Mucosa of descending colon (tissue), 3 donors: ENCODE data around the gene SPOP. TPM values are rescaled to one million over a fixed set of nuclear protein-coding genes. Genes with fewer than 3 reads are reported as not detected.

Experiments
- ATAC-seq: fragments of 200-7000 bp; cut with Tn5 transposase; one replicate; pipeline ENCODE4 v1.9.1; 2020; ENCODE audit warnings: mild to moderate bottlenecking, moderate library complexity
- DNase-seq, 3 donors: peaks; one replicate each; pipeline ENCODE4 v3.0.0-alpha.2; 2020
- H3K36me3 ChIP-seq: fragments of 200-600 bp; one replicate; pipeline ENCODE4 v1.8.0; 2021; ENCODE audit warnings: low read depth, mild to moderate bottlenecking
- H3K4me1 ChIP-seq: fragments of 200-600 bp; one replicate; pipeline ENCODE4 v1.8.0; 2021; ENCODE audit warnings: low read depth, mild to moderate bottlenecking
- H3K4me3 ChIP-seq: fragments of 200-600 bp; one replicate; pipeline ENCODE4 v1.8.0; 2021; ENCODE audit warnings: mild to moderate bottlenecking
- H3K9me3 ChIP-seq: fragments of 200-600 bp; one replicate; pipeline ENCODE4 v1.8.0; 2021; ENCODE audit warnings: mild to moderate bottlenecking
- intact Hi-C, 2 donors: fragments of 100-400 bp; cut with DNase I in 1 of 2; cut with micrococcal nuclease in 1 of 2; formaldehyde crosslinking; loops; one replicate each; pipeline versions ENCODE4 v1.11.0 to v1.11.1; 2022; cut with DNase I, micrococcal nuclease
- total RNA-seq, 3 donors: library from RNA; stranded (reverse); fragmentation: NEBNext Ultra II Directional in 2 of 3; extraction: Animal tissue kit (Norgen Biotek cat#: 25700) in 2 of 3; gene quantifications; one replicate each; pipeline versions ENCODE4 v1.2.1 to v1.2.4, GENCODE V29; 2021 to 2023
- TF ChIP-seq, protein P1 (sequence below): fragments of 200-600 bp; IDR thresholded peaks from one replicate; pipeline ENCODE4 v1.8.0; 2022; ENCODE audit warnings: antibody characterized with exemption, mild to moderate bottlenecking
- donor health status: DM: no; HTN: no; CAD: no; lungs with moderate emphysema.
- donor health status: DM: no; HTN: no; CAD: no.
- donor health status: DM: no; HTN: yes; CAD: no.

SPOP gene
- total RNA-seq, 3 donors from 2014 or later, result 47.6 to 213 (median 56.2) TPM

DNA sequence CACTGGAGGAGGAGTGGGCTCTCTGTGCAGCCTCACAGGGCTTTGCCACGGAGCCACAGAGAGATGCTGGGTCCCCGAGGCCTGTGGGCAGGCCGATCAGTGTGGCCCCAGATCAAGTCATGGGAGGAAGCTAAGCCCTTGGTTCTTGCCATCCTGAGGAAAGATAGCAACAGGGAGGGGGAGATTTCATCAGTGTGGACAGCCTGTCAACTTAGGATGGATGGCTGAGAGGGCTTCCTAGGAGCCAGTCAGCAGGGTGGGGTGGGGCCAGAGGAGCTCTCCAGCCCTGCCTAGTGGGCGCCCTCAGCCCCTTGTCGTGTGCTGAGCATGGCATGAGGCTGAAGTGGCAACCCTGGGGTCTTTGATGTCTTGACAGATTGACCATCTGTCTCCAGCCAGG, 98.4 kb downstream of the SPOP start:
- no peak for ATAC-seq
- no peak for DNase-seq
- Histone ChIP-seq H3K4me3 (no peak overlapping the region), H3K4me1 (peaks cover 18% of the 10 kb centered on the region), H3K9me3 (no peaks in the 10 kb centered on the region), H3K36me3 (no peaks in the 10 kb centered on the region)
- intact Hi-C loops, result no loop called here
- TF ChIP-seq, protein P1, sequence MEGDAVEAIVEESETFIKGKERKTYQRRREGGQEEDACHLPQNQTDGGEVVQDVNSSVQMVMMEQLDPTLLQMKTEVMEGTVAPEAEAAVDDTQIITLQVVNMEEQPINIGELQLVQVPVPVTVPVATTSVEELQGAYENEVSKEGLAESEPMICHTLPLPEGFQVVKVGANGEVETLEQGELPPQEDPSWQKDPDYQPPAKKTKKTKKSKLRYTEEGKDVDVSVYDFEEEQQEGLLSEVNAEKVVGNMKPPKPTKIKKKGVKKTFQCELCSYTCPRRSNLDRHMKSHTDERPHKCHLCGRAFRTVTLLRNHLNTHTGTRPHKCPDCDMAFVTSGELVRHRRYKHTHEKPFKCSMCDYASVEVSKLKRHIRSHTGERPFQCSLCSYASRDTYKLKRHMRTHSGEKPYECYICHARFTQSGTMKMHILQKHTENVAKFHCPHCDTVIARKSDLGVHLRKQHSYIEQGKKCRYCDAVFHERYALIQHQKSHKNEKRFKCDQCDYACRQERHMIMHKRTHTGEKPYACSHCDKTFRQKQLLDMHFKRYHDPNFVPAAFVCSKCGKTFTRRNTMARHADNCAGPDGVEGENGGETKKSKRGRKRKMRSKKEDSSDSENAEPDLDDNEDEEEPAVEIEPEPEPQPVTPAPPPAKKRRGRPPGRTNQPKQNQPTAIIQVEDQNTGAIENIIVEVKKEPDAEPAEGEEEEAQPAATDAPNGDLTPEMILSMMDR, result no peak

DNA sequence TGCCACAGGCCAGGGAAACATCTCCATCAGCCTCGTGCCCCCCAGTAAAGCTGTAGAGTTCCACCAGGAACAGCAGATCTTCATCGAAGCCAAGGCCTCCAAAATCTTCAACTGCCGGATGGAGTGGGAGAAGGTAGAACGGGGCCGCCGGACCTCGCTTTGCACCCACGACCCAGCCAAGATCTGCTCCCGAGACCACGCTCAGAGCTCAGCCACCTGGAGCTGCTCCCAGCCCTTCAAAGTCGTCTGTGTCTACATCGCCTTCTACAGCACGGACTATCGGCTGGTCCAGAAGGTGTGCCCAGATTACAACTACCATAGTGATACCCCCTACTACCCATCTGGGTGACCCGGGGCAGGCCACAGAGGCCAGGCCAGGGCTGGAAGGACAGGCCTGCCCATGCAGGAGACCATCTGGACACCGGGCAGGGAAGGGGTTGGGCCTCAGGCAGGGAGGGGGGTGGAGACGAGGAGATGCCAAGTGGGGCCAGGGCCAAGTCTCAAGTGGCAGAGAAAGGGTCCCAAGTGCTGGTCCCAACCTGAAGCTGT, 98.9 kb downstream of the SPOP start:
- H3K4me1 ChIP-seq, result peaks cover 18% of the 10 kb centered on the region
- no peak overlapping the region for H3K4me3 ChIP-seq
- no peak for ATAC-seq
- TF ChIP-seq, protein P1, result no peak
- no peaks in the 10 kb centered on the region for H3K9me3 ChIP-seq
- DNase-seq, result no peak
- intact Hi-C loops, result no loop called here
- H3K36me3 ChIP-seq, result no peaks in the 10 kb centered on the region

DNA sequence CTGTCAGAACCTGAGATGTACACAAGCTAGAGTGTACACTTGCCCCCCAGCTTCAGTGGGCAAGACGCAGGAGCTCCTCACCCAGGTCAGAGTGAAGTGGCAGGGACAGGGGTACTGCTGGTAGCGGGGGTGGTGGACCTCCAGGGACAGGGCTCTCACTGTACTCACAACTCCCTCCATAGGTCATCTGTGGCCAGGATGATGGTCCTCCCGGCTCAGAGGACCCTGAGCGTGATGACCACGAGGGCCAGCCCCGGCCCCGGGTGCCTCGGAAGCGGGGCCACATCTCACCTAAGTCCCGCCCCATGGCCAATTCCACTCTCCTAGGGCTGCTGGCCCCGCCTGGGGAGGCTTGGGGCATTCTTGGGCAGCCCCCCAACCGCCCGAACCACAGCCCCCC, 99.5 kb downstream of the SPOP start:
- intact Hi-C loops, result no loop called here
- H3K9me3 ChIP-seq, result no peaks in the 10 kb centered on the region
- TF ChIP-seq, protein P1, result no peak
- no peak for ATAC-seq
- H3K4me3 ChIP-seq, result no peak overlapping the region
- no peak for DNase-seq
- H3K36me3 ChIP-seq, result no peaks in the 10 kb centered on the region
- peaks cover 18% of the 10 kb centered on the region for H3K4me1 ChIP-seq

DNA sequence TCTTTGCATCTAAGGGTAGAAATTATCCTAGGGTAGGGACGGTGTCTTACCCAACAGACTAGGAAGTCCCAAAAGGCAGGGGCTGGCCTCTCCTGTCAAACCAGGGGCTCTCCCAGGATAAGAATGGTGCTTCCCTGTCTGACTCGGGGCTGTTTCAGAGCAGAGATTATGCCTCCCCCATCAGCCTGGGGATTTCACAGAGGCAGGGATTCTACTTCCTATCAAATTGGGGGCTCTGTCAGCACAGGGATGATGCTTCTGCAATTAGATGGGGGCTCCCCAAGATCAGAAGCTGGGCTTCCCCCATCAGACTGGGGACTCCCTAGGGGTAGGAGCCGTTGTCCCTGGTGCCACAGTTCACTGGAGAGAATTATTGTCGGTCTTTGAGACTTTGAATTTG, 99.9 kb downstream of the SPOP start:
- ATAC-seq (no peak), DNase-seq (no peak)
- intact Hi-C loops, result no loop called here
- Histone ChIP-seq H3K36me3 (no peaks in the 10 kb centered on the region), H3K4me1 (peaks cover 18% of the 10 kb centered on the region), H3K4me3 (no peak overlapping the region), H3K9me3 (no peaks in the 10 kb centered on the region)
- TF ChIP-seq, protein P1, result no peak

- Histone ChIP-seq H3K9me3 (no peaks in the 10 kb centered on the region), H3K4me3 (no peak overlapping the region), H3K4me1 (peaks cover 18% of the 10 kb centered on the region), H3K36me3 (no peaks in the 10 kb centered on the region)
- intact Hi-C loops, result no loop called here
- no peak for ATAC-seq
- TF ChIP-seq, protein P1, result no peak
- no peak for DNase-seq
These were observed 100.3 kb downstream of the SPOP start for GRCh38 chr17:49577650-49577934.
